GM21737 (cell line): ENCODE results near the gene DGAT2L6.
"Not testable (repeated sequence)": the region's sequence is repeated elsewhere in the genome, so short reads cannot be mapped to it uniquely, and the experiment has no call there.

Experiments used
- ATAC-seq: cut with Tn5 transposase; IDR thresholded peaks from one replicate; pipeline ENCODE4 v1.9.1; 2021; ENCODE audit warnings: mild to moderate bottlenecking, moderate library complexity; ENCODE audit not compliant: unreplicated experiment

DGAT2L6 gene

DNA sequence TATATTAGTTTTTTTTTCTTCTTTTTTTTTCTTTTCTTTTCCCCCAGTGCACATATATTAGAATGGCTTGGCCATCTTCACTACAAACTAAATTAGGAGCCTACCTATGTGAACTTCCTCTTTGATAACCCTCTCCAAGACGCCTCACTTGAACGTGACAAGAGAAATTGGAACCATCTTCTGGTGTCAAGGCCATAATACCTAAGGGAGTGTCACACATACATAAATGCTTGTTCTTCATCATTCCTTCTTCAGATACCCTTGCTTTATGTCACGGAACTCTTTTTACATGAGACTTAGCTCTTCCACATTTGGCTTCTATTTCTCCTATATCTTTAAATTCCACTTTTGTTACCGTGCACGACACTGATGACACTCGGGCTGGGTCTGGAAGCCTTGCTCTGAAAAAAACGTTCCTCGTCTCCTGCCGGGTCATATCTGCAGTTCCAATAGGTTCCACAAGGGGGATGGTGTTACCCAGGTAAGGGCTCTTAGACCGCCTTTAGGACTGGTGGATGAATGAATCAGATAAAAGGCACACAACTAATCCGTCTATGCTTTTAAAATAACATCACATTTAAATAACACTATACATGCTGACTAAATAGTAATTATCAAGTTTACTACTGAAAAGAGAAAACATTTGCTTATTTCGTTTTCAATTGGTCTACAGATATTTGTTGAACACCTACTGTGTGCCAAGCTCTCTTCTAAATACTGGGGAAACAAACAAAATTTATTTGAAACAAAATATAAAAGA is 19.9 kb downstream of the DGAT2L6 start:
- ATAC-seq, result peak; percentile 62

DNA sequence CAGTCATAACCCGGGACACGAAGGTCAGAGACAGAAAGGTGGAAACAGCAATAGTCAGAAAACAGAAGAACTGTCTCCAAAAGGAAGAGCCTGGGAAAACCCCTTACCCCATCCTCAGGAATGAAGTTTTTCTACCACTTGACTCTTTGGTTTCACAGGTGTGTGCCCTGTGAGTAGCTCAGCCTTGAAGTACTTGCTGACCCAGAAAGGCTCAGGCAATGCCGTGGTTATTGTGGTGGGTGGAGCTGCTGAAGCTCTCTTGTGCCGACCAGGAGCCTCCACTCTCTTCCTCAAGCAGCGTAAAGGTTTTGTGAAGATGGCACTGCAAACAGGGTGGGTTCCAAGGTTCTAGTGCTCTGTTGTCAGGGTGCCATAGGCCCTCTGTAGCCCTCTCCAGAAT is 24.4 kb downstream of the DGAT2L6 start:
- no peak for ATAC-seq

DNA sequence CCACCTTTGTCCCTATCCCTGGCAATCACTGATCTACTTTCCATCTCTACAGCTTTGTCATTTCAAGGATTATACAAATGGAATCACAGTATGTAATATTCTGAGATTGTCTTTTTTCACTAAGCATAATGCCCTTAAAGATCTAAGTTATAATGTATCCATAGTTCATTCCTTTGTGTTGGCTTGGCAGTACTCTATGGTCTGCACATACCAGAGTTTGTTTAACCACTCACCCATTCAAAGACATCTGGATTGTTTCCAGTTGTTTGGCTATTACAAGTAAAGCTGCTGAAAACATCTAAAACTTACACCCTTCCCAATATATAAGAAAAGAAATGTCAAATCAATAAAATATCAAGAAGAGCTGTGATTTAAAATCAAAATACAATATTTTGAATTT is 31.2 kb downstream of the DGAT2L6 start:
- no peak for ATAC-seq

DNA sequence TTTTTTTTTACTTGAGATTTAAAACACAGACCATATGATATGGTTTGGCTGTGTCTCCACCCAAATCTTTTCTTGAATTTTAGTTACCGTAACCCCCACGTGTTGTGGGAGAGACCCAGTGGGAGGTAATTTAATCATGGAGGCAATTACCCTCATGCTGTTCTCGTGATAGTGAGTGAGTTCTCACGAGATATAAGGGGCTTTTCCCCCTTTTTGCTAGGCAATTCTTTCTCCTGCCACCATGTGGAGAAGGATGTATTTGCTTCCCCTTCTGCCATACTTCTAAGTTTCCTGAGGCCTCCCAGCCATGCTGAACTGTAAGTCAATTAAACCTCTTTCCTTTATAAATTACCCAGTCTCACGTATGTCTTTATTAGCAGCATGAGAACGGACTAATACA is 32.3 kb downstream of the DGAT2L6 start:
- not testable (repeated sequence) for ATAC-seq

DNA sequence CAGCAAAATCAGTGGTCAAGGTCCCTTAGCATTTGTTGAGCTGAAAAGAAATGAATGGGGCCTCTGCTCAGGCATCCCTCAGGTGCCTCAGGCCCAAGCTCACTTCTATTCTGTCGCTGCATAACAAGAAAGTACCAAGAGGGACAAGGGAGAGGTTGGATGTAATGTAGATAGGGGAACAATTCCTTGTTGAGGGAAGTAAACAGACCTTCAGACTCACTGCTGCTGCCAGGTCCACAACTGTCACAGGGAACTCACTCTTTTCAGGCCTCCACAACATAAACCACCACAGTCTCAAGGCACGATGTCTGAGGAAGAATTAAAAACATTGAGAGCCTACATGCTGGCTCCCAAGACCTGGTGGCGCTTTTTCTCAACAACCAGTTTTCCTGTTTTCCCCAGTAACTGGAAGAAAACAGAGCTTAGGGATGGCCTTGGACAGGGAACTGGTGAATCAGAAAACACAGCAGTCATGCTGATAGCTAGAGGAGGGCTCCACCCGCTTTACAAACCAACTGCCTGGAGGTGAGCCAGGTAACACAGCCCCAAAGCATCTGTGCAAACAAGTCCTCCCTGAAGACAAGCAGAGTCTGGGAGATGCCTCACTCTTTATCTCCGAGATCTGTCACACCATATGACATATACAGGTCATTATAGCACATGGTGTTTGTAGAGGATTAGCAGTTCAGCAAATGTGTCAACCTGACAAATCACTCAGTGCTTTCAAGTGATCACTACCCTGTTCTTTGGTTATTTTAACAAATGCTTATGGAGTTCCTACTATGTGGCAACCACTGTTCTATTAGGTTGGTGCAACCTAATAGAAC is 42.9 kb downstream of the DGAT2L6 start:
- no peak for ATAC-seq

DNA sequence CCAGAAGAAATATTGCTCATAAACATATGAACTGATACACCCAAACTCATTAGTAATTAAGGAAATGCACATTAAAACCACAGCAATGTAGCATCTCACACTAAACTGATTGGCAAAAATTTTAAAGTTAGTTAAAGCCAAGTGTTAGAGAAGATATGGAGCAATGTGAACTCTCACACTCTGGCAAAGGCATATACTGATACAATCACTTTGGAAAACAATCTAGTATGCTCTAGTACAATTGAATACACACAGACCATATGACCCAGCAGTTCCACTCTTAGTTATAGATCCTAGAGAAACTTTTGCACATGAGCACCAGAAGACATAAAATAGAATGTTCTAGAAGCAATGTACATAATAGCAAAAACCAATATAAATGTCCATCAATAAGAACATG is 48.8 kb downstream of the DGAT2L6 start:
- ATAC-seq, result no peak

DNA sequence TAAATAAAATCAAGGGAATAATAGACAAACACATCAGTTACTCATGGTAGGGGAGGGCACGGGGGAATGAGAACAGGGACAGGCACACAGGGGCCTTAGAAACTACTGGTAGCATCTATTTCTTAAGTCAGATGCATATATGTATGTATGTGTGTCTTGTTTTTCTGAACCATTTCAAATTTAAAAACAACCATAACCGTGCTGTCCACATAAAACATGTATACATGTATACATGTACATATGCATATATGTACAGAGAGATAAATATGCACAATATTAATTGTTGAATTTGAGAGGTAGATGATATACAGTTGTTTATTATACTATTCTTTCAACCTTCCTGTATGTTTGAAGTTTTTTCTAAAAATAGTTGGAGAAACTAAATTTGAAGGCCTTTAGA is 49.4 kb downstream of the DGAT2L6 start:
- ATAC-seq, result no peak

DNA sequence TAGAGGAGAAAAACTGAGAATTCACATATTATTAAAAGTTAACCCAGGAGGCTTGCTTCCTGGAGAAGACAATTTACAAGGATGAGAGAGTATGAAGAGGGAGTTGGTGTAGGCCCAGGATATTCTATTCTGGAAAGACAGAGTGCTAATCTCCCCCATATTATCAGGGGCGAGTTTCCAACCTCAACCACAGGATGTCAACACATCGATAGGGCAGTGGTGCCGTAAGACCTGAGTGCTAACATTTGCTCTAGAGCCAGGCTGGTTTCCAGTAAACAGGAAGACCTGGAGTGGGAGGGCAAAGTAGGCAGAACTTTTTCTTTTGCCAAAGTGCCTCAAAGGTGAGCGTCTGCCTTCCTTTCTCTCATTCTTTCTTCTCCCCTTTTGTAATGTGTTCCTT is 54.4 kb downstream of the DGAT2L6 start:
- ATAC-seq, result no peak

DNA sequence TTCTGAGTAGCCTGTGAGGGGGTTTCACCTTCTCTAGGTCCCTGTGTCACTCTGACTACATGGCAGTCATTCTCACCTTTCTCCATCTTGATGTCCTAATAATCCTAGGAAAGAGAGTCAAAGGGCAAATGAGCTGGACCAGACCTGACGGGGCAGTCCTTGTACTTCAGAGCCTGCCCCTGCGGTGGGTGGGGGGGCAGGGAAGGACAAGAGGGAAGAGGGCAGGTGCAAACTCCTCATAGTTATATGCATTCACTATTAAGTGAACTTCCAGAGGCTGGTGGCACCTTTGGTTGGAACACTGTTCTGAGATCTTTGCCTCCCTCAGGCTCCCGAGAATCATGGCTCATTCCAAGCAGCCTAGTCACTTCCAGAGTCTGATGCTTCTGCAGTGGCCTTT is 57.1 kb downstream of the DGAT2L6 start, which contains the start of gene AWAT1:
Gene AWAT1, plus strand, starts transcription at position 301 of the 400 bp plus-strand sequence. Its CDS starts 41 bp downstream, at position 342.
- ATAC-seq, result no peak

DNA sequence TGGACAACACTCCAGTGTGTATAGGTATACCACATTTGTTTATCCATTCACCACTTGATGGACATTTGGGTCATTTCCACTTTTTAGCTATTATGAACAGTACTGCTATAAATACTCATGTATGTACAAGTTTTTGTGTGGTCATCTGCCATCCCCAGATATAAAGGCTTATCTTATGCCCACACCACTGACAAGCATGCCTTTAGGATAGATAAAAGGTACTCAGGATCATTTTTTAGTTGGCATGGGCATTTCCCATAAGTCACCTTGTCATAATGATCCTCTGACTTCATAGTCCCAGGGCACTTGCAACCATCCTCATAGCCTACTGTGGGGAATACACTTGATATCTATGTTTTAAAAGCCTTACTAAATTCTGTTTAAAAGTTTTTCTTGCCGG is 63.5 kb downstream of the DGAT2L6 start:
- ATAC-seq, result no peak

DNA sequence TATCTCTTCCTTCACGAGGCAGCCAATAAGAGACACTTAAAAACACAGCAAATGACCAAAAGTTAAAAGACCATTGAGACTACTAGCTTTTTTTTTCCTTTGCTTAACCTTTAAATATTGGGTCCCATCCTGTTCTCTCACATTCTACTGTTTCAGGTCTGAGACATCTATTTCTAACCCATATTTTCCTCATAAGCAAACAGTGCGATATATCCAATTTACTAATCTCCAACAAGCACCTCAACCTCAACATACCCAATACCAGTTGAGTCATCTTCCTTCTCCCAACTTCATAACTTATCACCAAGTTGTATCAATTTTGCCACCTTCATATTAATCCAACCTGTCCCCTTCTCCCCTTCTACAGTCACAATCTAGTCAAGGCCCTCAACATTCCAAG is 64.2 kb downstream of the DGAT2L6 start:
- no peak for ATAC-seq

DNA sequence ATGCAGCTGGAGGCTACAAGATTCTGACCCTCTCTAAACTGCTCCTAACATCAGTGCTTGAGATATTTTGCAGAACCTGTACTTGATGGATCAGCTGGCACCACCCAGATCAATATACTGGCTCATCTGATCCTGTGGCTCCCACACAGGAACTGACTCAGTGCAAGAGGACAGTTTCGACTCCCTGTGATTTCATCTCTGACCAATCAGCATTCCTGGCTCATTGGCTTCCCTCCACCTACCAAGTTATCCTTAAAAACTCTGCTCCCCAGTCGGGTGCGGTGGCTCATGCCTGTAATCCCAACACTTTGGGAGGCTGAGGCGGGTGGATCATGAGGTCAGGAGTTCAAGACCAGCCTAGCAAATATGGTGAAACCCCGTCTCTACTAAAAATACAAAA is 66.3 kb downstream of the DGAT2L6 start:
- ATAC-seq, result not testable (repeated sequence)

DNA sequence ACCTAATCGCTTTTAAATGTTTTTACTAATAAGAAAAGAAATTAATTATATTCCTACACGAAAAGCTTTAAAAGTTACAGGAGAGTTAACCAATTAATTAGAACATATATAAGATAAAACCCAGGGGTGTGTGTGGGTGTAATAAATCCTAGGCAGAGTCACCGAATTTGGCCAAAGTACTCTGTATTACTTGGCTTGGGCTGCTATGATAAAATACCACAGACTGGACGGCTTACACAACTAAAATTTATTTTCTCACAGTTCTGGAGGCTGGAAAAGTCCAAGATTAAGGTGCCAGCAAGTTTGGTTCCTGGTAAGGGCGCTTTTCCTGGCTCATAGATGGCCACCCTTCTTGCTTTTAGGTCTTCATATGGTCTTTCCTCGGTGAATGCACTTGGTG is 67.6 kb downstream of the DGAT2L6 start:
- ATAC-seq, result no peak

DNA sequence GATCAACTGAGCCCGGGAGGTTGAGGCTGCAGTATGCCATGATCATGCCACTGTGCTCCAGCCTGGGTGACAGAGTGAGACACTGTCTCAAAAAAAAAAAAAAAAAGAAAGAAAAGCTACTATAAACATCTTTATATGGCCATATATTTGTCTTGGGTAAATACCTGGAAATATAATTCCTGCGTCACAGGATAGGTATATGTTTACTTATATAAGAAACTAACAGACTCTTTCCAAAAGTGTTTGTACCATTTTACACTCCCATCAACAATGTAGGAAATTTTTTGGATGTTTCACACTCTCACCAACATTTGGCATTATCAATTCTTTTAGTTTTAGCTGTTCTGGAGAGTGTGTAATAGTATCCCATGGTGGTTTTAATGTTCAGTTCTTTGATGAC is 70.0 kb downstream of the DGAT2L6 start:
- no peak for ATAC-seq

DNA sequence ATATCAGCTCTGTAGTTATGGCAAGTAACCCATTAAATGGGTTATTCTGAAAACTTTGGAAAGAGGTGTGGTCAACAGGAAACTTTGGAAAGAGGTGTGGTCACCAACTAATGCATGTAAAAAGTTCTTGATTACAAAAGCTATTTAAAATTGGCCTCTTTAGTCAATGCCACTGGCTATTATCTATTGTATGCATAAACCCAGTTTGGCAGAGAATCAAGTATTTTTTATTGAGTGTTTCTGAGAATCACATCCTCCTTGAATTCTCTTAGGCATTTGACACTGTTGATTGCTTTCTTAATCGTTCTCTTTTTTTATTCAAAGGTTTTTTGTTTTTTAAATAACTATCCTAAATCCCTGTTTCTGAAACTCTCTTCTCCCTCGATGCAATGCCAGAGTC is 75.2 kb downstream of the DGAT2L6 start:
- no peak for ATAC-seq

DNA sequence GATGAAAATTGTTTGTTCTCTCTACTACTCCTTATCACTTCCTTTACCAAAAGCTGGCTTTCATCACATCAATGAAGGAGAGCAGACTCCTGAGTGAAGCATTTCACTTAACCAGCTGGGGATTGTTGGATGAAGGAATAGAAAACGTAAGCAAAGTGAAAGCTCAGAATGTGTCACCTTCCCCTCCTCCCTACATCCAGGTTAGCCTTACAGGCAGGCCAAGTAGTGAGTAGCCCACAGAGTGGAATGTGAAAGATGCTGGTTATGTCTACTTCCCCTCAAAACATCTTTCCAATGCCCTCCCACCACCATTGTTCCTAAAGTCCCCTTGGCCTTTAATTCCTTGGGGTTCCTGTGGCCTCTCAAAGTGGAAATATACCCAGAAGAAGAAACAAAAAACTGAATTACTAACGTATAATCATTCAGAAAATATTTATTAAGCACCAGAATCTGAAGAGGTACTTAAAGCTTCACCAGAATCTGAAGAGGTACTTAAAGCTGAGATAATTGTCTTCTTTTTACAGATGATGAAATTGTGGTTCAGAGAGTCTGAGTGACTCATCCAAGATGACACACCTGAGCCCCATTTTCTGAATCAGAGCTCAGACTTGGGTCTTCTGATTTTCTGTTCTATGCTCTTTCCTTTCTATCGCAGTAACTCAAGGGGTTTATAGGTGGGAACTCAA is 76.2 kb downstream of the DGAT2L6 start:
- no peak for ATAC-seq

DNA sequence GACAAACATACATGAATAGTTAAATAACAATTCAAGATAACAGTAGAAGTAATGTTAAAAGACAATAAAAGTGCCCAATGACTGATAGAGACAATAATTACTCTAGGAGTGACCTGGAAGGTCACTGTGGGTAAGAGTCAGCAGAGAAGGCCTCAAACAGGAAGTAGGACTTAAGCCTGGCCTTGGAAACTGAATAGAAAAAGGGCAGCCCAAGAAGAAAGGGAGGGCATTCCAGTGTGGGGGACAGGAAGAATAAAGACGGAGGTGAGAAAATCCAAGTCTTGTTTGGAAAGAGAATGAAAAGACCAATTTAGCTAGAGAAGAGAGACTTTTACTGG is 76.7 kb downstream of the DGAT2L6 start:
- no peak for ATAC-seq

DNA sequence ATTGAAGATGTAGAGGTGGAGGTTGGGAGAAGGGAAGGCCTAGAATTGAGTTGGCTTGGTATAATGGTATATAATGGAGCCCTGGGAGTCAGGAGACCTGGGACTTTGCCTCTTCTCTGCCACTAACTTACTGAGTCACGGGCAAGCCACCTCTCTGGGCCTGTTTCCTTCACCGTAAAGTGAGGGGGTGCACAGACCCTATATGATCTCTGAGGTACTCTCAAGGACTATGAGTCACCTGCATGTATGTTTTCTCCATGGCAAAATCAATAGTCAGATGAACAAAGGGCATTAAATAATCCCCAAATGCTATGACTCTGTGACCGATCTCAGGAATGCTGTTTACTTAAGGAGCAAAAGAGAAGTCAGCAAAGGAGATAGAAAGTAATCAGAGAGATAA is 77.6 kb downstream of the DGAT2L6 start:
- no peak for ATAC-seq
